Panc1 (cell line): Measurements from ENCODE around the gene STARD9. TPM values are rescaled to one million over a fixed set of nuclear protein-coding genes. Genes with fewer than 3 reads are reported as not detected.
A peak's percentile ranks its signal among the peaks of the same experiment; 100 is the strongest.

Source experiments
- ATAC-seq: fragments of 200-7000 bp; cut with Tn5 transposase; 2 replicates; pipeline ENCODE4 v1.9.1; 2020; ENCODE audit warnings: mild to moderate bottlenecking, moderate library complexity
- BruUV-seq: library from RNA; stranded (reverse); fragments of 400-500 nt; replicated peaks from 2 replicates; lab custom pipeline; 2021; lab: Mats Ljungman, UMichigan
- CTCF ChIA-PET: fragments of 300-600 bp; sonication (Branson Sonifier 250); formaldehyde crosslinking; loops from one replicate; lab custom pipeline; 2022; ENCODE audit warnings: antibody characterized with exemption; lab: Charles Lee
- POLR2A ChIA-PET: fragments of 300-600 bp; sonication (Branson Sonifier 250); formaldehyde crosslinking; loops from one replicate; lab custom pipeline; 2022; ENCODE audit warnings: antibody characterized with exemption; lab: Charles Lee
- DNase-seq: peaks from one replicate; pipeline ENCODE4 v3.0.0-alpha.2; 2010; ENCODE audit warnings: low read depth, low spot score
- H3K27ac ChIP-seq: 2 replicates; pipeline ENCODE4 v1.5.1; 2011; ENCODE audit warnings: mild to moderate bottlenecking, low read length, inconsistent platforms
- H3K27me3 ChIP-seq: fragments of 200-500 bp; sonication (Bioruptor generic); 2 replicates; pipeline ENCODE4 v1.6.0; 2014; ENCODE audit warnings: low read length, inconsistent platforms; ENCODE audit not compliant: control insufficient read depth, insufficient read depth
- H3K36me3 ChIP-seq: fragments of 200-500 bp; sonication (Bioruptor generic); 2 replicates; pipeline ENCODE4 v1.5.1; 2014; ENCODE audit warnings: inconsistent platforms, mild to moderate bottlenecking, low read length, moderate library complexity; ENCODE audit not compliant: control insufficient read depth, insufficient read depth
- H3K4me1 ChIP-seq: 2 replicates; pipeline ENCODE4 v1.5.1; 2011; ENCODE audit warnings: inconsistent platforms, mild to moderate bottlenecking, low read length, moderate library complexity; ENCODE audit not compliant: control insufficient read depth, insufficient read depth
- H3K4me3 ChIP-seq, 2 experiments: 2 replicates each; pipeline ENCODE4 v1.5.1; 2011 to 2012; ENCODE audit warnings: low read depth in 2 of 2, low read length in 2 of 2, mild to moderate bottlenecking in 2 of 2, inconsistent platforms in 1 of 2, moderate library complexity in 1 of 2
- H3K9me3 ChIP-seq: fragments of 200-500 bp; sonication (Bioruptor generic); 2 replicates; pipeline ENCODE4 v1.5.1; 2014; ENCODE audit warnings: low read depth, mild to moderate bottlenecking, inconsistent platforms, low read length, moderate library complexity; ENCODE audit not compliant: control insufficient read depth, insufficient read depth
- CTCF ChIP-seq: fragments of 450-650 bp; IDR thresholded peaks from 2 replicates; pipeline ENCODE4 v1.5.1; 2017; ENCODE audit warnings: mild to moderate bottlenecking
- POLR2AphosphoS5 ChIP-seq: IDR thresholded peaks from 2 replicates; pipeline ENCODE4 v1.6.1; 2012; ENCODE audit warnings: mild to moderate bottlenecking, low read depth, low read length, moderate library complexity
- REST ChIP-seq, 2 experiments: IDR thresholded peaks; 2 replicates each; pipeline ENCODE4 v1.6.1; 2011 to 2012; ENCODE audit warnings: low read depth in 2 of 2, control low read depth in 1 of 2, low read length in 1 of 2, mild to moderate bottlenecking in 1 of 2, moderate library complexity in 1 of 2; ENCODE audit not compliant: insufficient read depth in 1 of 2
- SIN3A ChIP-seq: IDR thresholded peaks from 2 replicates; pipeline ENCODE4 v1.6.1; 2012; ENCODE audit warnings: low read depth, mild to moderate bottlenecking, low read length, moderate library complexity, borderline replicate concordance; ENCODE audit not compliant: insufficient read depth
- TCF7L2 ChIP-seq: IDR thresholded peaks from 2 replicates; pipeline ENCODE4 v1.6.1; 2011; ENCODE audit warnings: mild to moderate bottlenecking, low read depth, low read length, inconsistent platforms
- in situ Hi-C: cut with HindIII; loops from 2 replicates; pipeline ENCODE4 v1.10.0; 2016; ENCODE audit warnings: low sequenced_read_pairs, low pct_unique_long_range_greater_than_20kb
- intact Hi-C: fragments of 100-400 bp; cut with micrococcal nuclease; formaldehyde crosslinking; loops from one replicate; pipeline ENCODE4 v1.10.0; 2022; ENCODE audit not compliant: unreplicated experiment
- total RNA-seq: library from RNA; stranded (reverse); gene quantifications from one replicate; pipeline ENCODE4 v1.2.1, GENCODE V29; 2021; ENCODE audit not compliant: unreplicated experiment

STARD9 gene
- total RNA-seq, 1 experiment from 2014 or later = 13.4 TPM

DNA sequence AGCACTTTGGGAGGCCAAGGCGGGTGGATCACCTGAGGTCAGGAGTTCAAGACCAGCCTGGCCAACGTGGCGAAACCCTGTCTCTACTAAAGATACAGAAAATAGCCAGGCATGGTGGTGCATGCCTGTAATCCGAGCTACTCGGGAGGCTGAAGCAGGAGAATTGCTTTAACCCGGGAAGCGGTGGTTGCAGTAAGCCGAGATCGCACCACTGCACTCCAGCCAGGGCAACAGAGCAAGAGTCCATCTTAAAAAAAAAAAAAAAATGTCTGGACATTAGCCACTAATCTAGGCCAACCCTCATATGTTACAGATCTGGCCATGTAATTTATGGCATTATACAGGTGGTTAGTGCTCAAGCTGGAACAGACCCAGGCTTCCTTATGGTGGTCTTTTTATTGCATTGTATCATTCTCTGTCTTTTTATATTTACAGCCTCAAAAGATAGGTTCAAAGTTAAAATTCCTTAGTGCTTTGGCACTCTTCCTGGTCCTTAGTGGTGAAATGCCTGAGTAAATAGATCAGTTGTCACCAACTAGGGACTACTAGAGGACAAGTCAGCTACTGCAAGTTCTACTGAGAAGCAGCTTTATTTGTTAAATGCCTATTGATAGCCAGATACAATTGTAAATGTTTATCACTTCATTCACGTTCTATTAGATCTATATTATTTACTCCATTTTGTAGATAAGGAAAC is 16.0 kb downstream of the STARD9 start:
- no peaks in the 10 kb centered on the region for H3K27me3 ChIP-seq
- CTCF ChIA-PET = interaction anchor here (0.7 kb wide), 2 partner anchors 52 to 317 kb away, joined by 5 read pairs; no protein-coding TSS in a partner anchor
- no TSS peak for BruUV-seq
- no peaks in the 10 kb centered on the region for H3K9me3 ChIP-seq
- no peaks in the 10 kb centered on the region for H3K4me1 ChIP-seq
- no peak overlapping the region for H3K4me3 ChIP-seq
- H3K36me3 ChIP-seq = no peaks in the 10 kb centered on the region
- H3K27ac ChIP-seq = no peak overlapping the region
- in situ Hi-C loops = no loop called here
- POLR2A ChIA-PET = interaction anchor here (0.6 to 1.1 kb wide), 4 partner anchors 10 to 176 kb away, joined by 3 to 5 read pairs (median 4); no protein-coding TSS in a partner anchor
- DNase-seq = no peak
- peak; percentile 43; the same call in 1 of the 2 replicates for TF ChIP-seq CTCF
- TF ChIP-seq REST (IDR thresholded peaks at IDR 0.05; ENCODE audit: insufficient read depth in 1 of 2, low read depth in 2 of 2, low read length in 1 of 2) = no peak
- ATAC-seq = 0 out of 2 replicates have a peak, but pooled peaks have one; percentile 76
- intact Hi-C loops = no loop called here

DNA sequence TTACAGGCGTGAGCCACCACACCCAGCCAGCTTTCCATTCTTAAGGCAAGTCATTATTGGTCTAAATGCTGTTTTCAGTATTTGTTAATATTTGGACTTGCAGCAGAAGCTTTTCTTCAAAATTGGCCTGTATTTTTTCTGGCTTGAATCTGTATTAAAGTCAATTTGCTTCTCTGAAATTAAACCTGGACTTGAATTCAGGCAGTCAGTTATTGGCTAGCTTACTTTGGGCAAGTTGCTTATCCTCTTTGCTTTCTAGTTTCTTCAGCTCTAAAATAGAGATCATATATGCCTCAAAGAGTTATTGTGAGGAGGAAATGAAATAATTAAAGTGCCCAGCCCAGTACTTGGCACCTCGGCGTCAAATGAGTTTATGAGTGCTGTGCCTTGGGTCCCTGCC is 17.3 kb downstream of the STARD9 start:
- in situ Hi-C loops = no loop called here
- Histone ChIP-seq H3K4me1 (no peaks in the 10 kb centered on the region), H3K9me3 (no peaks in the 10 kb centered on the region), H3K36me3 (no peaks in the 10 kb centered on the region), H3K4me3 (no peak overlapping the region), H3K27ac (no peak overlapping the region), H3K27me3 (no peaks in the 10 kb centered on the region)
- ChIA-PET CTCF (no interaction called here), POLR2A (interaction anchor here (0.6 to 1.1 kb wide), 2 partner anchors 16 to 43 kb away, joined by 3 read pairs; no protein-coding TSS in a partner anchor)
- ATAC-seq (no peak), DNase-seq (no peak)
- intact Hi-C loops = no loop called here
- TF ChIP-seq TCF7L2 (no peak), CTCF (no peak), REST (IDR thresholded peaks at IDR 0.05; ENCODE audit: insufficient read depth in 1 of 2, low read depth in 2 of 2, low read length in 1 of 2) (no peak), SIN3A (no peak), POLR2AphosphoS5 (no peak)
- no TSS peak for BruUV-seq
